ENCODE data around the gene IGBP1. TPM values are rescaled to one million over a fixed set of nuclear protein-coding genes. Genes with fewer than 3 reads are reported as not detected.
"Not testable (repeated sequence)": the region's sequence is repeated elsewhere in the genome, so short reads cannot be mapped to it uniquely, and the experiment has no call there.

IGBP1 gene
- total RNA-seq, 2 donors from 2014 or later, result 26.2 to 30.5 TPM

DNA sequence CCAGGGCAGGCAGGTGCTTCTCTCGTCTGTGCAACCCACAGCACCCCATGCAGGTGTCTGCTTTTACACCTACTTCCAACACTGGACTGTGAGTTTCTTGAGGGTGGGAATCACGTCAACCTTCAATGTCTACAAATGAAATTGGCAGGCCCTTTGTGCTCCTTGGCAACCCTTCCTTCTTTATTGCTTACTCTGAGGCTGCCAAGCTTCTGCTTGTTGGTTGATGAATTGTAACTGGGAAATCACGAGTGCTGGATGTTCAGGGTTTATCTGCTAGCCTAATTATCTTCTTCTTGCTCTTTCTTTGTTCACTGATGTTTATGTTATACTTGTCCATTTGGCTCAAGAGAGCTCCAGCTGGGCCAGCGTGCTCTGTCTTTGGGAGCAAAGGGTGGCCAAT lies 41.5 kb downstream of the IGBP1 start:
- peaks cover 5 to 7% of the 10 kb centered on the region in 2 donors for H3K4me1 Mint-ChIP-seq (ENCODE audit: low read depth in 2 of 2)
- no peaks in the 10 kb centered on the region for H3K36me3 Mint-ChIP-seq
- DNase-seq (ENCODE audit: low spot score) (no peak), ATAC-seq (no peak)
- H3K27me3 Mint-ChIP-seq, result peaks cover 0 to 10% of the 10 kb centered on the region in 2 donors
- no peaks in the 10 kb centered on the region for H3K9me3 Mint-ChIP-seq
- H3K27ac Mint-ChIP-seq, result no peak overlapping the region
- H3K4me3 Mint-ChIP-seq, result no peak overlapping the region

DNA sequence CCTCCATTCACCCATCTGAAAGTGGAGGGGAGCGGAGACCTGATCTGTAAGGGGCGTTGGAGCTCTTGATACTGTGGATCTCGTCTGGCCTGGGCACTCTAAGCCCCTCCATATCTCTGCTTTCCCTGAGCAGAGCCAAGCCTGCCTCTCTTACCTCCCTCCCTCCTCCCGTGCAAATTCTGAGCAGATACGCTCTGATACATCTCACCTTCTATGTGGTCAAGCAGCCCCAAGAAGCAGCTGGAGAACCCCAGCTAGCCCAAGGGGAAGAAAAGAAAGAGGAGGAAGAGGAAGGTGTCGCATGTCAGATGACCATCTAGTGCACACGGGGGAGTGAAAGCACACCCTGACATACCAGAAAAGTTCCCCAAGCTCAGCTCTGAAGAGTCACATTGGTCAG lies 42.1 kb downstream of the IGBP1 start:
- Mint-ChIP-seq H3K27ac (no peak overlapping the region), H3K4me1 (ENCODE audit: low read depth in 2 of 2) (peaks cover 5 to 7% of the 10 kb centered on the region in 2 donors)

DNA sequence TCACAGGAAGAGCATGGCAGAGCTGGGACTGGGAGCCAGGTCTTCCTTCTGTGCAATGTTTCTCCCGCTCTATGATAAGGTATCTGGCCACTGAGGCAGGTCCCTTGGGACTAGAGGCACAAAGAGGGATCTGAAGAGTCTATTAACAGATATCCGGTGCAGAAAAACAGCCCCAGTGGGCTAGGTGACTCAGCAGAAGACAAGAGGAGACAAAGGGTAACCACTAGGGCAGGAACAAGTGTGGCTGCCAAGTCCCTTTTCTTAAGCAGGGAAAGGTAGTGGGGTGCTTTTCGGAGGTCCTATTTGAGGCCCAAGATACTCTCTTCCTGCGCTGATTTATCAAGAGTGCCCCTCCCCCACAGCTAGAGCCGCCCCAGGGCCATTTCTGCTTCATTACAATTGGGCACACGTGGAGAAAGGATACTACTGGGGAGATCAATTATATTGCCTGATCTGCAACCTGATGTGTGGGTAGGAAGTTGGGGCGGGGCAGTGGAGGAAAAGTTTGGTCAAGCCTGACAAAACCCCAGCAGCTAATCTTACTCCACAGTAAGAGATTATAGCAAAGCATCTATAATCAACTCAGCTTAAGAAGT lies 43.8 kb downstream of the IGBP1 start, which contains the start of gene DGAT2L6:
Gene DGAT2L6 (plus strand): TSS at position 546 of the 596 bp plus-strand sequence. CDS start 100 bp downstream, outside the sequence.
- peaks cover 5 to 7% of the 10 kb centered on the region in 2 donors for H3K4me1 Mint-ChIP-seq (ENCODE audit: low read depth in 2 of 2)
- ATAC-seq (no peak), DNase-seq (ENCODE audit: low spot score) (no peak)
- no peak within 1 kb of the TSS for H3K27ac Mint-ChIP-seq
- no peaks in the 10 kb centered on the region for H3K36me3 Mint-ChIP-seq
- no peaks in the 10 kb centered on the region for H3K9me3 Mint-ChIP-seq
- no peak within 1 kb of the TSS for H3K4me3 Mint-ChIP-seq
- peaks cover 0 to 6% of the 10 kb centered on the region in 2 donors for H3K27me3 Mint-ChIP-seq

More for the DNA sequence above, 42.1 kb downstream of the IGBP1 start:
- peaks cover 0 to 10% of the 10 kb centered on the region in 2 donors for H3K27me3 Mint-ChIP-seq
- ATAC-seq (no peak), DNase-seq (ENCODE audit: low spot score) (no peak)
- no peaks in the 10 kb centered on the region for H3K36me3 Mint-ChIP-seq
- no peaks in the 10 kb centered on the region for H3K9me3 Mint-ChIP-seq
- H3K4me3 Mint-ChIP-seq, result no peak overlapping the region

DNA sequence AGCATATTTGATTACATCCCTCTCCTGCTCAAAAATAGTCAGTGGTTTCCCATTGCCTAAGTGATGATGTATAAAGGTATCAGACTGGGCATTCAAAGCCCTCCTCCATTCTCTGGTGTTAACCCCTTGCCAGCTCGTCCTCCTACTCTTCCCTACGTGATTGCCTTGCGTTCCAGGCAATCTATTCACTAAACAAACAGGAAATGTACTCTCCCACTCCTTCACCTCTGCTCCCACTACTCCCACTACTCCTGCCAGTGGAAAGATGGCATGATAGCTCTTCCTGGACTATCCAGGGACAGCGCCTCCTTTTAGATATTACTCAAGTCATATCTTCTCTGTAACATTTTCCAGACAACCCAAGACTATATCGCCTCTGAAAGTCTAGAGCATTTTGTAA lies 49.8 kb downstream of the IGBP1 start:
- ATAC-seq, result no peak
- Mint-ChIP-seq H3K27ac (no peak overlapping the region), H3K27me3 (peaks cover 6 to 22% of the 10 kb centered on the region in 2 donors), H3K9me3 (no peaks in the 10 kb centered on the region), H3K4me1 (ENCODE audit: low read depth in 2 of 2) (no peaks in the 10 kb centered on the region), H3K4me3 (no peak overlapping the region), H3K36me3 (no peaks in the 10 kb centered on the region)
- no peak for DNase-seq (ENCODE audit: low spot score)

DNA sequence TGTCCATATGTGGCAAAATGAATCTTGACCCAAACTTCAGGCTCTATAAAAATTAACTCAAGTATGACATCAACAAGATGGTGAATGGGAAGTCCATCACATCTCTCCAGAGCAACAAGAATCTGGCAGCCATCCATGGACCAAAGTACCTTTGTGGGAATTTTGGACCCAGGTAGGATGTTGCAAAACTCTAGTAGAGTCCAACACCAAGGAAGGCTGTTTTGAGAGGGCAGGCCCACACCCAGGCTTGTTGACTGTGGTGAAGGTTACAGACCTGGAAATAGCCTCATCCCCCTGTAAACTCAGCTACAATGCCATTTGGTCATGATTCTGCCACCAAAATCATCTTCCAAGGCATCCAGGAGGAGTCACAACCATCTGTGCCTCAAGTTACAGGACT lies 57.0 kb downstream of the IGBP1 start:
- ATAC-seq (no peak), DNase-seq (ENCODE audit: low spot score) (no peak)
- H3K9me3 Mint-ChIP-seq, result no peaks in the 10 kb centered on the region
- peaks cover 27 to 32% of the 10 kb centered on the region in 2 donors for H3K27me3 Mint-ChIP-seq
- peaks cover 9% of the 10 kb centered on the region for H3K36me3 Mint-ChIP-seq
- no peaks in the 10 kb centered on the region for H3K4me1 Mint-ChIP-seq (ENCODE audit: low read depth in 2 of 2)
- H3K4me3 Mint-ChIP-seq, result no peak overlapping the region
- no peak overlapping the region for H3K27ac Mint-ChIP-seq

DNA sequence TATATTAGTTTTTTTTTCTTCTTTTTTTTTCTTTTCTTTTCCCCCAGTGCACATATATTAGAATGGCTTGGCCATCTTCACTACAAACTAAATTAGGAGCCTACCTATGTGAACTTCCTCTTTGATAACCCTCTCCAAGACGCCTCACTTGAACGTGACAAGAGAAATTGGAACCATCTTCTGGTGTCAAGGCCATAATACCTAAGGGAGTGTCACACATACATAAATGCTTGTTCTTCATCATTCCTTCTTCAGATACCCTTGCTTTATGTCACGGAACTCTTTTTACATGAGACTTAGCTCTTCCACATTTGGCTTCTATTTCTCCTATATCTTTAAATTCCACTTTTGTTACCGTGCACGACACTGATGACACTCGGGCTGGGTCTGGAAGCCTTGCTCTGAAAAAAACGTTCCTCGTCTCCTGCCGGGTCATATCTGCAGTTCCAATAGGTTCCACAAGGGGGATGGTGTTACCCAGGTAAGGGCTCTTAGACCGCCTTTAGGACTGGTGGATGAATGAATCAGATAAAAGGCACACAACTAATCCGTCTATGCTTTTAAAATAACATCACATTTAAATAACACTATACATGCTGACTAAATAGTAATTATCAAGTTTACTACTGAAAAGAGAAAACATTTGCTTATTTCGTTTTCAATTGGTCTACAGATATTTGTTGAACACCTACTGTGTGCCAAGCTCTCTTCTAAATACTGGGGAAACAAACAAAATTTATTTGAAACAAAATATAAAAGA lies 63.9 kb downstream of the IGBP1 start:
- Mint-ChIP-seq H3K36me3 (no peaks in the 10 kb centered on the region), H3K4me3 (no peak overlapping the region), H3K4me1 (ENCODE audit: low read depth in 2 of 2) (peaks cover 4 to 5% of the 10 kb centered on the region in 2 donors), H3K9me3 (no peaks in the 10 kb centered on the region), H3K27me3 (peaks cover 6 to 28% of the 10 kb centered on the region in 2 donors), H3K27ac (no peak overlapping the region)
- peak; percentile 53 to 67 for ATAC-seq
- peak; percentile 62 for DNase-seq (ENCODE audit: low spot score)

DNA sequence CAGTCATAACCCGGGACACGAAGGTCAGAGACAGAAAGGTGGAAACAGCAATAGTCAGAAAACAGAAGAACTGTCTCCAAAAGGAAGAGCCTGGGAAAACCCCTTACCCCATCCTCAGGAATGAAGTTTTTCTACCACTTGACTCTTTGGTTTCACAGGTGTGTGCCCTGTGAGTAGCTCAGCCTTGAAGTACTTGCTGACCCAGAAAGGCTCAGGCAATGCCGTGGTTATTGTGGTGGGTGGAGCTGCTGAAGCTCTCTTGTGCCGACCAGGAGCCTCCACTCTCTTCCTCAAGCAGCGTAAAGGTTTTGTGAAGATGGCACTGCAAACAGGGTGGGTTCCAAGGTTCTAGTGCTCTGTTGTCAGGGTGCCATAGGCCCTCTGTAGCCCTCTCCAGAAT lies 68.5 kb downstream of the IGBP1 start:
- DNase-seq (ENCODE audit: low spot score), result no peak
- Mint-ChIP-seq H3K4me3 (no peak overlapping the region), H3K9me3 (no peaks in the 10 kb centered on the region), H3K36me3 (no peaks in the 10 kb centered on the region), H3K27me3 (peaks cover 6 to 32% of the 10 kb centered on the region in 2 donors), H3K27ac (no peak overlapping the region), H3K4me1 (ENCODE audit: low read depth in 2 of 2) (peaks cover 4 to 5% of the 10 kb centered on the region in 2 donors)
- no peak for ATAC-seq

DNA sequence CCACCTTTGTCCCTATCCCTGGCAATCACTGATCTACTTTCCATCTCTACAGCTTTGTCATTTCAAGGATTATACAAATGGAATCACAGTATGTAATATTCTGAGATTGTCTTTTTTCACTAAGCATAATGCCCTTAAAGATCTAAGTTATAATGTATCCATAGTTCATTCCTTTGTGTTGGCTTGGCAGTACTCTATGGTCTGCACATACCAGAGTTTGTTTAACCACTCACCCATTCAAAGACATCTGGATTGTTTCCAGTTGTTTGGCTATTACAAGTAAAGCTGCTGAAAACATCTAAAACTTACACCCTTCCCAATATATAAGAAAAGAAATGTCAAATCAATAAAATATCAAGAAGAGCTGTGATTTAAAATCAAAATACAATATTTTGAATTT lies 75.2 kb downstream of the IGBP1 start:
- H3K27ac Mint-ChIP-seq, result no peak overlapping the region
- H3K4me3 Mint-ChIP-seq, result no peak overlapping the region
- no peaks in the 10 kb centered on the region for H3K36me3 Mint-ChIP-seq
- ATAC-seq (no peak), DNase-seq (ENCODE audit: low spot score) (no peak)
- H3K9me3 Mint-ChIP-seq, result no peaks in the 10 kb centered on the region
- H3K4me1 Mint-ChIP-seq (ENCODE audit: low read depth in 2 of 2), result no peaks in the 10 kb centered on the region
- H3K27me3 Mint-ChIP-seq, result peaks cover 12 to 21% of the 10 kb centered on the region in 2 donors

DNA sequence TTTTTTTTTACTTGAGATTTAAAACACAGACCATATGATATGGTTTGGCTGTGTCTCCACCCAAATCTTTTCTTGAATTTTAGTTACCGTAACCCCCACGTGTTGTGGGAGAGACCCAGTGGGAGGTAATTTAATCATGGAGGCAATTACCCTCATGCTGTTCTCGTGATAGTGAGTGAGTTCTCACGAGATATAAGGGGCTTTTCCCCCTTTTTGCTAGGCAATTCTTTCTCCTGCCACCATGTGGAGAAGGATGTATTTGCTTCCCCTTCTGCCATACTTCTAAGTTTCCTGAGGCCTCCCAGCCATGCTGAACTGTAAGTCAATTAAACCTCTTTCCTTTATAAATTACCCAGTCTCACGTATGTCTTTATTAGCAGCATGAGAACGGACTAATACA lies 76.3 kb downstream of the IGBP1 start:
- not testable (repeated sequence) for ATAC-seq; H3K4me3 Mint-ChIP-seq; H3K27ac Mint-ChIP-seq; H3K9me3 Mint-ChIP-seq; DNase-seq (ENCODE audit: low spot score); H3K4me1 Mint-ChIP-seq (ENCODE audit: low read depth in 2 of 2); H3K36me3 Mint-ChIP-seq
- peaks cover 14 to 17% of the 10 kb centered on the region in 2 donors for H3K27me3 Mint-ChIP-seq

Other genes starting within 250 kb of the IGBP1 start
- gene AWAT2, start 83.5 kb upstream of the IGBP1 start, total RNA-seq, result not detected
- gene OTUD6A, start 71.0 kb upstream of the IGBP1 start, total RNA-seq, result not detected
- gene DGAT2L6, start 44.0 kb downstream of the IGBP1 start, total RNA-seq, result not detected
- not detected for gene AWAT1, start 101.2 kb downstream of the IGBP1 start, total RNA-seq
- gene P2RY4, start 126.8 kb downstream of the IGBP1 start, total RNA-seq, result under 1 TPM; 0.36 to 0.40 TPM
- not detected for gene ARR3, start 134.9 kb downstream of the IGBP1 start, total RNA-seq
- gene RAB41, start 148.7 kb downstream of the IGBP1 start, total RNA-seq, result not detected
- 10 to 100 TPM; 27.9 to 28.3 TPM for gene PDZD11, start 156.5 kb downstream of the IGBP1 start, total RNA-seq
- gene KIF4A, start 156.7 kb downstream of the IGBP1 start, total RNA-seq, result 10 to 100 TPM; 17.2 to 29.8 TPM